ENCODE results near the gene SH3PXD2A. TPM values are rescaled to one million over a fixed set of nuclear protein-coding genes. Genes with fewer than 3 reads are reported as not detected.
A peak's percentile ranks its signal among the peaks of the same experiment; 100 is the strongest.

Gene SH3PXD2A
- total and polyA plus RNA-seq, 4 donors: 18.7 to 69.1 (median 42.5) TPM

DNA sequence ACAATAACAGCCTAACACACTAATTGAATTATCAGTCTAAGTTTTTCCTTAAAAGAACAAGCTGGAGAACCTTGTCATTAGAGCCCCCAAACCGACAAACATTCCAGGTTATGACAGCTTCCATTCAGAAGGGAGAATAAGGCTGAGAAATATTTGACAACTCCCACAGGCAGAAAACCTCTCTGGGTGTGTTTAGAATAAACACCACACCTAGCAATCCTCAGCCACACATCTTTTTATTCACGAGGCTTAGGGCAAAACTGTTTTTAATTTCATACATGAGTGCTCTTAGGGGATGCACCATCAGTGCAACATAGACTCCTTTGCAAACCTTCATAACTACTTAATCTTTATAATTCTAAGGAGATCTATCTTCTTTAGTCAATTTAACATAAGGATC is 38.4 kb upstream of the SH3PXD2A start:
- Histone ChIP-seq H3K36me3 (ENCODE audit: control insufficient read depth in 1 of 2, insufficient read depth in 2 of 2, low read length in 1 of 2) (peaks cover 4 to 15% of the 10 kb centered on the region in 2 donors), H3K9me3 (ENCODE audit: control insufficient read depth, low read length) (no peaks in the 10 kb centered on the region), H3K27ac (ENCODE audit: low read depth in 1 of 2, low read length in 2 of 2) (no peak overlapping the region), H3K4me1 (ENCODE audit: control insufficient read depth in 1 of 2, insufficient read depth in 2 of 2, low read length in 2 of 2) (peaks cover 0 to 2% of the 10 kb centered on the region in 2 donors), H3K4me3 (ENCODE audit: low read length in 2 of 2) (no peak overlapping the region), H3K27me3 (ENCODE audit: control insufficient read depth in 1 of 2, insufficient read depth in 2 of 2, low read length in 1 of 2) (no peaks in the 10 kb centered on the region)
- WGBS, 2 donors: 62 to 71% methylated on average over 2 of the region's 2 CpGs
- ATAC-seq (ENCODE audit: low FRiP score) (no peak), DNase-seq (no peak)
- intact Hi-C loops (cut with DNase I): loop anchor here in 1 of 2 donors (5.0 kb wide), 1 partner anchor 228 kb away; the partner anchor contains the start of gene SFR1

DNA sequence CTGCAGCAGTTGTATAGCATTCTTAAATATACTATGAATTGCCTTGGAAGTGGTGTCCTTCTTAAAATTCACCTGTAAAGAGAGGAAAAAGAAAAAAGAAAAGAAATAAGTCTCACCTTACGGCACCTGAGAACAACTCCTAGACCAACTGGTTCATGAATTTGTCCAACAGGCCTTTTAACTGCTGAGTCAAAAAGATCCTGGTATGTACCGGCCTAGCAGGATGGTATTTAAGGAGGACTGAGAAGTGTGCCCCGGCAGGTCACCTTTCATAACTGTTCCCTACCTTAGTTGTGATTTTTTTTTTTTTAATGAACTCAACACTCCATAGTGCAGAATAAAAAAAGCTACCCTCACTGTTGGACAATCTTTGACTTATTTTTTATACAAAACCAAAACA is 36.8 kb upstream of the SH3PXD2A start:
- peaks cover 0 to 10% of the 10 kb centered on the region in 2 donors for H3K36me3 ChIP-seq (ENCODE audit: control insufficient read depth in 1 of 2, insufficient read depth in 2 of 2, low read length in 1 of 2)
- no peaks in the 10 kb centered on the region for H3K9me3 ChIP-seq (ENCODE audit: control insufficient read depth, low read length)
- no peaks in the 10 kb centered on the region for H3K27me3 ChIP-seq (ENCODE audit: control insufficient read depth in 1 of 2, insufficient read depth in 2 of 2, low read length in 1 of 2)
- H3K4me1 ChIP-seq (ENCODE audit: control insufficient read depth in 1 of 2, insufficient read depth in 2 of 2, low read length in 2 of 2): peaks cover 4% of the 10 kb centered on the region in 2 donors
- 90 to 98% methylated on average over 3 of the region's 3 CpGs for WGBS, 2 donors
- H3K4me3 ChIP-seq (ENCODE audit: low read length in 2 of 2): no peak overlapping the region
- ATAC-seq (ENCODE audit: low FRiP score): no peak
- DNase-seq: no peak
- intact Hi-C loops (cut with DNase I): loop anchor here in 1 of 2 donors (5.0 kb wide), 1 partner anchor 230 kb away; the partner anchor contains the start of gene SFR1
- no peak overlapping the region for H3K27ac ChIP-seq (ENCODE audit: low read depth in 1 of 2, low read length in 2 of 2)

DNA sequence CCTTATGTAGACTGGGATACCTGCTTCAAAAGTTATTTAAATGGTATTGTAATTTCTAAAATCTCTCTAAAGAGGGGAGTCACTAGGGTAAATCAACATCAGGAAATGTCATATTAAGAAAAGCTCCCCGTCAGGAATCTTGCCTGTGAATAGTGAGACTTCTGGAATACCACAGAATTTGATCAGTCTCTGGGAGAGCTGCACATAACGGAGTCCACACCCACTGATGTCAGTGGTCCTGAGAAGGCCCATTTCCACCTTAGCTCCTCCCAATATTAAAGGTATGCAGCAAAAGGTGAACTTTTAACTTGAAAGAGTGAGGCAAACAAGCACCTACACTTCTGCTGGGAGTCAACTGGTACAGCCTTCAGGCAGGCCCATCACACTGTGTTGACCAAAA is 35.3 kb upstream of the SH3PXD2A start:
- Histone ChIP-seq H3K4me1 (ENCODE audit: control insufficient read depth in 1 of 2, insufficient read depth in 2 of 2, low read length in 2 of 2) (peaks cover 4% of the 10 kb centered on the region in 2 donors), H3K27ac (ENCODE audit: low read depth in 1 of 2, low read length in 2 of 2) (no peak overlapping the region), H3K36me3 (ENCODE audit: control insufficient read depth in 1 of 2, insufficient read depth in 2 of 2, low read length in 1 of 2) (peaks cover 0 to 3% of the 10 kb centered on the region in 2 donors), H3K9me3 (ENCODE audit: control insufficient read depth, low read length) (no peaks in the 10 kb centered on the region), H3K4me3 (ENCODE audit: low read length in 2 of 2) (no peak overlapping the region), H3K27me3 (ENCODE audit: control insufficient read depth in 1 of 2, insufficient read depth in 2 of 2, low read length in 1 of 2) (no peaks in the 10 kb centered on the region)
- intact Hi-C loops (cut with DNase I): loop anchor here in 1 of 2 donors (5.0 kb wide), 1 partner anchor 232 kb away; the partner anchor contains the start of gene SFR1
- ATAC-seq (ENCODE audit: low FRiP score) (no peak), DNase-seq (no peak)
- WGBS, 2 donors: 89 to 93% methylated on average over 2 of the region's 2 CpGs

DNA sequence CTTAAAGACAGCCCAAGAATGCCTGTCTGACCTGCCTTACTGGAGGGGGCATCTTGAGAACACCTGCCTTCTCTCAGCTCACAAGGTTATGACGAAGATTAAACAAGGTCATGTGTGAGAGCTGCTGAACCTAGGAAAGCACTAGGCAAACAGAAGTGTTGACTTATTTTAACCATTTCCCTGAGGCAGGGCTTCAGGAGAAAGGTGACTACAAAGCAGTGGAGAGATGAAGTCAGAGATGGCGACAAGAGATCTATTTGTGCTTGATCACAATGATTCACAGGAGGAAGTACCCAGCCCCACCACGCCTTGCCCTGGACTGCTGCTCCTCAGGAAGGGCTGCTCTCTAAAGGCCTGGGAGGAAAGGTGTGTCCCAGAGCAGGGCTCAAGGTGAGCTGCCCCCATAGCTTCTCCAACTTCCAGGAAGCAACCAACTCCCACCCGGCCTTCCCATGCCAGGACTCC is 34.9 kb upstream of the SH3PXD2A start:
- no peak overlapping the region for H3K4me3 ChIP-seq (ENCODE audit: low read length in 2 of 2)
- H3K9me3 ChIP-seq (ENCODE audit: control insufficient read depth, low read length): no peaks in the 10 kb centered on the region
- DNase-seq (no peak), ATAC-seq (ENCODE audit: low FRiP score) (no peak)
- 90 to 92% methylated on average over 4 of the region's 4 CpGs for WGBS, 2 donors
- H3K4me1 ChIP-seq (ENCODE audit: control insufficient read depth in 1 of 2, insufficient read depth in 2 of 2, low read length in 2 of 2): peaks cover 4% of the 10 kb centered on the region in 2 donors
- peaks cover 0 to 2% of the 10 kb centered on the region in 2 donors for H3K36me3 ChIP-seq (ENCODE audit: control insufficient read depth in 1 of 2, insufficient read depth in 2 of 2, low read length in 1 of 2)
- no peaks in the 10 kb centered on the region for H3K27me3 ChIP-seq (ENCODE audit: control insufficient read depth in 1 of 2, insufficient read depth in 2 of 2, low read length in 1 of 2)
- H3K27ac ChIP-seq (ENCODE audit: low read depth in 1 of 2, low read length in 2 of 2): no peak overlapping the region
- intact Hi-C loops (cut with DNase I): loop anchor here in 1 of 2 donors (5.0 kb wide), 1 partner anchor 232 kb away; the partner anchor contains the start of gene SFR1

DNA sequence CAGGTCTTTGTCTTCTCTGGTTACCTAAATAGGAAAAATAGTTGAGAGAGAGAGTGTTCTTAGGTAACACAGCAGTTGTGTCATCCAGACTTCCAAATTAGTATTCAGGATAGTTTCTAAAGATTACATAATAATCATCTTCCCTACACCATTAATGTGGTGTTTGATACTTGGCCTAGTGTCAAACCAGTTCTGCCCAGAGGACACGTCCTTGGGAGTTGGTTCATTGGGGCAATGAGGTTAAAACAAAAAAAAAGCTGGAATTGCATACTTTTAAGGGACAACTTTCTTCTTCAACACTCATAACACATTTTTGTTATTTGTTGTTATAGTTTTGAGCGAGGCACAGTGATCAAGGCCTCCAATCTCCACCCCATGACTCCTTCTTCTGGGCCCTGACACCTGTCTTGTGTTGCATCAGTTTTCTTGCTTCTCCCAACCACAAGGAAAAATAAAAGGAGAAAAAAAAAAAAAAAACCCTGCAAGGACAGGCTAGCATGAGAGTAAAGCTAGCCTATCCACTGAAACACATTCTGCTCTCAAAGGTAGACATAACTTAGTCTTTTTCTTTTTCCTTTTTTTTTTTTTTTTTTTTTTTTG is 33.8 kb upstream of the SH3PXD2A start:
- Histone ChIP-seq H3K36me3 (ENCODE audit: control insufficient read depth in 1 of 2, insufficient read depth in 2 of 2, low read length in 1 of 2) (peaks cover 0 to 2% of the 10 kb centered on the region in 2 donors), H3K9me3 (ENCODE audit: control insufficient read depth, low read length) (no peaks in the 10 kb centered on the region), H3K4me3 (ENCODE audit: low read length in 2 of 2) (no peak overlapping the region), H3K27ac (ENCODE audit: low read depth in 1 of 2, low read length in 2 of 2) (peak overlapping the region; percentile 31 to 60), H3K4me1 (ENCODE audit: control insufficient read depth in 1 of 2, insufficient read depth in 2 of 2, low read length in 2 of 2) (peaks cover 3 to 4% of the 10 kb centered on the region in 2 donors), H3K27me3 (ENCODE audit: control insufficient read depth in 1 of 2, insufficient read depth in 2 of 2, low read length in 1 of 2) (no peaks in the 10 kb centered on the region)
- DNase-seq (no peak), ATAC-seq (ENCODE audit: low FRiP score) (no peak)
- WGBS, 2 donors: 53 to 57% methylated on average over 2 of the region's 2 CpGs
- intact Hi-C loops (cut with DNase I): loop anchor here (5.0 to 10.0 kb wide), 4 partner anchors 78 to 323 kb away; partner anchors contain the start of genes SLK (in 2 of the 2) and SFR1 (in 1 of the 2)

DNA sequence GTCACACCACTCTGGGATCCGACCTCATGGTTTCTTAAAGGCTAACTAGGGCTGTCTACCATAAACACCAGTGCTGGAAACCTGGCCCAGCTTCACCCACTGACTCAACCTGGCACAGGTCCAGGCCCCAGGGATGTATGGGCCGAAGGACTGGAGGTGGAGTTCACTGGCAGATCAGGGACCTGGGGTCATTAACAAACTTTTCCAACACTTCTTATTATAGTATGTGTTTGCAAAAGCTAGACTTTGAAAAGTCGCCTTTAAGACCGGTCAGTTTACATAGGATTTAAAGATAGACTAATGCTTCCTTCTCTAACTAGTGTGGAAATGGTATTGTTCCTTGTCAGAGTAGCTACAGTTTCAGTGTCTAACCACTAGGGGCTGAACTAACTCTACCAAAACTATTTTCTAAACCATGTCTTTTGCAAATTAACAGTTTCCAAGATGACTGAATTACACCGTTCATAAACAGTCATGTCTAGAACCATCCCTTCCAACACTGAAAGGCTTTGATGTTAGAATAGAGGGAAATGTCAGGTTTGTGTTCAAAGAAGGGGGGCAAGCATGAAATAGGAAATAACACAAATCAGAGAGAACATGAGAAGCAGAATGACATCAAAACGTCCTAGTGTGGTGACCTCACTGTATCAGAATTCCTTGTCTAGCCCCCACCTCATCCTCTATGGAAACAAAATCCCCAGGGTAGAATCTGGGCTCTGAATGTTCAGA is 32.9 kb upstream of the SH3PXD2A start:
- Histone ChIP-seq H3K36me3 (ENCODE audit: control insufficient read depth in 1 of 2, insufficient read depth in 2 of 2, low read length in 1 of 2) (peaks cover 0 to 2% of the 10 kb centered on the region in 2 donors), H3K9me3 (ENCODE audit: control insufficient read depth, low read length) (no peaks in the 10 kb centered on the region), H3K4me3 (ENCODE audit: low read length in 2 of 2) (no peak overlapping the region), H3K4me1 (ENCODE audit: control insufficient read depth in 1 of 2, insufficient read depth in 2 of 2, low read length in 2 of 2) (peaks cover 3 to 4% of the 10 kb centered on the region in 2 donors), H3K27me3 (ENCODE audit: control insufficient read depth in 1 of 2, insufficient read depth in 2 of 2, low read length in 1 of 2) (no peaks in the 10 kb centered on the region), H3K27ac (ENCODE audit: low read depth in 1 of 2, low read length in 2 of 2) (peak overlapping the region; percentile 60 to 78)
- ATAC-seq (ENCODE audit: low FRiP score) (peak; percentile 88), DNase-seq (peak; percentile 85 to 96)
- 1 to 2% methylated on average over 6 of the region's 6 CpGs for WGBS, 2 donors
- intact Hi-C loops (cut with DNase I): loop anchor here (5.0 to 10.0 kb wide), 4 partner anchors 79 to 324 kb away; partner anchors contain the start of genes SLK (in 2 of the 2) and SFR1 (in 1 of the 2)

DNA sequence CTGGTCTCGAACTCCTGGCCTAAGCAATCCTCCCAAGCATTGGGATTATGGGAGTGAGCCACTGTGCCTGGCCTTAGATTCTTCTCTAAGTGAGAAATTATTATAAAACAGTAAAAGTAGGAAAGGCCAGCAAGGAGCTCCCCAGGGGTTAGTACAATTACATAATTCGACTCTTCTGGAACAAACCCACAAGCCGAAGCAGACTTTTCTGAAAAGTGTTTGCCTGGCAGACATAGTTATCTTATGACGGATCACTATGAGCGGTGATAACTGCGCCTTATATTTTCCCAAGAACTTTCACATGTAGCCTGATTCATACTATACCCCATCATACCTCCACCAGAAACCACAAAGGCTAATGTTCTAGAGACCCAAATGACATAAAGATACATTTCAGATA is 30.2 kb upstream of the SH3PXD2A start:
- peak overlapping the region in 1 of 2 donors; percentile 58 for H3K27ac ChIP-seq (ENCODE audit: low read depth in 1 of 2, low read length in 2 of 2)
- DNase-seq: no peak
- H3K9me3 ChIP-seq (ENCODE audit: control insufficient read depth, low read length): no peaks in the 10 kb centered on the region
- intact Hi-C loops (cut with DNase I): loop anchor here (5.0 to 10.0 kb wide), 4 partner anchors 82 to 327 kb away; partner anchors contain the start of genes SLK (in 2 of the 2) and SFR1 (in 1 of the 2)
- no peak overlapping the region for H3K4me3 ChIP-seq (ENCODE audit: low read length in 2 of 2)
- peaks cover 0 to 6% of the 10 kb centered on the region in 2 donors for H3K36me3 ChIP-seq (ENCODE audit: control insufficient read depth in 1 of 2, insufficient read depth in 2 of 2, low read length in 1 of 2)
- no peaks in the 10 kb centered on the region for H3K27me3 ChIP-seq (ENCODE audit: control insufficient read depth in 1 of 2, insufficient read depth in 2 of 2, low read length in 1 of 2)
- H3K4me1 ChIP-seq (ENCODE audit: control insufficient read depth in 1 of 2, insufficient read depth in 2 of 2, low read length in 2 of 2): peaks cover 3 to 4% of the 10 kb centered on the region in 2 donors
- peak; percentile 49 for ATAC-seq (ENCODE audit: low FRiP score)
- WGBS, 2 donors: 16 to 17% methylated on average over 6 of the region's 6 CpGs

DNA sequence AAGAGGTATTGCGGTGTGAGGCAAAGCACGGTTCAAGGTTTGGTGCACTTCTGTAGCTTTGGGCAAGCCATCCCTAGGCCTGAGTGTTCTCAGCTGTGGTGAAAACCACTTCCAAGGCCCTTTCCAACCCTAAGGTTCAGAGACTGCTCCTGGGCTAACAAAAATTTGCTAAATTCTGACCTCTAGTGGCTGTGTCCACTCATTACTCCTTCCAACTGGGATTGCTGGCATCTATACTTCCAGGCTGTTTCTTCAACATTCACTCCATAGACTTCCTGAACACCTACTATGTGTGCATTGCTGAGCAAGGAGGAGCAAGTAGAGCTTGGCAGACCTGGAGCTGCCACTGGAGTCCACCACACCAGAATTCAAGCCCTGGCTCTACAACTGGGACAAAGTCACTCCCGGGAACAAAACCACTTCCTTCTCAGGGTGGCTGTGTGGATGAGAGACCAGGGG is 29.3 kb upstream of the SH3PXD2A start:
- intact Hi-C loops (cut with DNase I): loop anchor here (5.0 to 10.0 kb wide), 4 partner anchors 83 to 328 kb away; partner anchors contain the start of genes SLK (in 2 of the 2) and SFR1 (in 1 of the 2)
- ATAC-seq (ENCODE audit: low FRiP score) (peak; percentile 56), DNase-seq (no peak)
- Histone ChIP-seq H3K4me1 (ENCODE audit: control insufficient read depth in 1 of 2, insufficient read depth in 2 of 2, low read length in 2 of 2) (peaks cover 3 to 4% of the 10 kb centered on the region in 2 donors), H3K27ac (ENCODE audit: low read depth in 1 of 2, low read length in 2 of 2) (peak overlapping the region; percentile 58 to 84), H3K9me3 (ENCODE audit: control insufficient read depth, low read length) (no peaks in the 10 kb centered on the region), H3K4me3 (ENCODE audit: low read length in 2 of 2) (no peak overlapping the region), H3K36me3 (ENCODE audit: control insufficient read depth in 1 of 2, insufficient read depth in 2 of 2, low read length in 1 of 2) (peaks cover 0 to 7% of the 10 kb centered on the region in 2 donors), H3K27me3 (ENCODE audit: control insufficient read depth in 1 of 2, insufficient read depth in 2 of 2, low read length in 1 of 2) (no peaks in the 10 kb centered on the region)
- 80 to 91% methylated on average over 3 of the region's 3 CpGs for WGBS, 2 donors

Data from aorta (tissue), 5 donors.